ENCODE data around the gene GMIP.
A peak's percentile ranks its signal among the peaks of the same experiment; 100 is the strongest.
"Not testable (repeated sequence)": the region's sequence is repeated elsewhere in the genome, so short reads cannot be mapped to it uniquely, and the experiment has no call there.

Gene GMIP

DNA sequence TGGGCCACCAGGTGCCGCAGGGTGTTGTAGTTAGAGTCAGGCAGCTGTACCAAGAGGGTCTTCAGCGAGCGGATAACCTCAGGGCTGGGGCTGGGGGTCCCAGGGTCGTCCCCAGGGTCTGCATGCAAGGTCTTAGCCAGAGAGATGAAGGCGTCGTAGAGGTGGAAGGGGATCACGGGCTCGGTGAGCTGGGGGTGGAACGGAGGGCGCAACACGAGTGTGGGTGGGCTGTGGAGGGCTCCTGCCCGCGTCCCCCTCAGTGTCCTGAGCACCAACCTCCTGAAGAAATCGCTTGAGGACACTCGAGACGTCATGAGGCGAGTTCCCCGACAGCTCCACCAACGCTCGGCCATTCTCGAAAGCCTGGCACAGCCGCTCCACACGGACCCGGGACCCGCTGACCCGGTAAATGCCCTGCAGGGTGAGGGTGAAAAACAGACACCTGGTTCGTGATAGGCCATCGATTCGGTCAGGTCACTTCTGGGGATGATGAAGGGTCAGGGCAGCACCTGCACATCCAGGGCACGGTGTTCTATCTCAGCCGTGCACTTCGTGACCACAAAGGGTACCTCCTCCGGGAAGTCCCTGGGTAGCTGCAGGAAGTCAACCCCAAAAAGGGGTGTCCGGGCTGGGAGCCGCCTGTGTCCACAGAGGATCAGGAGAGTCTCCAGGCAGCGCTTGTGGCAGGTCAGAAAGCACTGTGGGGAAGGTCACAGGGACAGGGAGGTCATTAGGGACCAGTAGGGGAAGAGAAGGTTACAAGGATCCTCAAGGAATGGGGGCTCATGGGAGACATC is 8.7 kb downstream of the GMIP start:
- no peak for DNase-seq (ENCODE audit: low spot score)

- no peak for DNase-seq (ENCODE audit: low spot score)
Observed at GRCh38 chr19:19633711-19634515, 9.5 kb downstream of the GMIP start.

GRCh38 chr19:19632661-19633060 is 10.8 kb downstream of the GMIP start:
- DNase-seq (ENCODE audit: low spot score), result no peak

GRCh38 chr19:19631346-19631745 is 12.1 kb downstream of the GMIP start:
- no peak for DNase-seq (ENCODE audit: low spot score)

GRCh38 chr19:19630426-19630825 is 13.0 kb downstream of the GMIP start:
- no peak for DNase-seq (ENCODE audit: low spot score)

DNA sequence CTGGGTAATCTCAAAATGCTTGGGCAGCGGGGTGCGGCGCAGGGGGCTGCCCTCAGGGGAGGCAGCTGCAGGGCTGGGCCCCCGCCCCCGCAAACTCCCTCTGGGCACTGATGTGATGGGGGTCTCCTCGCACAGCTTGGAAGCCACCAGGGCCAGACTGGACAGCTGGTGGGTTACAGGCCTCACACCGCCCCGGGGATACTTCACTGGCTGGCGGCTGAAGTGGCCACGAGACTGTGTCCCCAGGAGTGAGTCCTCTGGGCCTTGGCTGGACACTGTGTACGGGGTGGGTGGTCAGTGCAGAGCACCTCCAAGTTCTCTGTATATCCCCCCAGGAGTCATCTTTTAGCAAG is 13.4 kb downstream of the GMIP start:
- no peak for DNase-seq (ENCODE audit: low spot score)

- DNase-seq (ENCODE audit: low spot score), result peak; percentile 83
Observed at GRCh38 chr19:19628501-19629134, 14.8 kb downstream of the GMIP start.

- DNase-seq (ENCODE audit: low spot score), result peak; percentile 78
Observed at GRCh38 chr19:19627621-19628500, 15.6 kb downstream of the GMIP start, which contains the start of gene LPAR2. Gene LPAR2, minus strand, starts transcription at chr19:19628220. Its CDS starts 945 bp downstream, at chr19:19627275.

DNA sequence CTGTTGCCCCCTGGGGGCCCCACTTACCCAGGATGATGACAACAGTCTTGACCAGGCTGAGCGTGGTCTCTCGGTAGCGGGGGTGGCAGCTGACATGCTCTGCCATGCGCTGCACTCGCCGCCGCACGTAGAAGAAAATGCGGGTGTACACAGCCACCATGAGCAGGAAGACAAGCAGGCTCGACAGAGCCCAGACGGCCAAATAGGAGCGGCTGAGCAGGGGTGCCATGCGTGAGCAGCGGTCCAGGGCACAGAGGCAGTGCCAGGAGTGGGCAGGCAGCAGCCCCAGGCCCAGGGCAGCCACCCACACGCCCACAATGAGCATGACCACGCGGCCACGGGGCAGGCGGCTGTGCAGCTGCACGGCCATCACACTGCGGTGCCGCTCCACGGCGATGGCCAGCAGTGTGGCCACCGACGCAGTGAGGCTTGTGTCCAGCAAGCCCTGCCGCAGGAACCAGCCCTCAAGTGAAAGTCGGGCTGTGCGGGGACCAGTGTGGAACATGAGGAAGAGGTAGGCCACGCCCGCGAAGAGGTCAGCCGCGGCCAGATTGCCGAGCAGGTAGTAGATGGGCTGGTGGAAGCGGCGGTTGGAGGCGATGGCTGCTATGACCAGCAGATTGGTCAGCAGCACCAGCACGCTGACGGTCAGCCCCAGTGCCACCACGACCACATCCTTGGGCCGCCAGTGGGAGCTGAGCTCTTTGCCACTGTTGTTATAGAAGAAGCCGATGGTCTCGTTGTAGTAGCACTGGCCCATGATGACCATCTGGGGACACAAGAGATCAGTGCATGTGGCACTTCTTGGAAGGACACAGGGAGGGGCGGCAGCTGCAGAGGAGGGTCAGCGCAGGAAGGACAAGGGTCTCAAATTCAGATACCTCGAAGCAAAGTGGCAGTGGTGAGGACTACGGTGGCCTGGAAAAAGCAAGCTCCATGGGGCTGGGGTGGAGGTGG is 16.7 kb downstream of the GMIP start:
- no peak for DNase-seq (ENCODE audit: low spot score)

DNA sequence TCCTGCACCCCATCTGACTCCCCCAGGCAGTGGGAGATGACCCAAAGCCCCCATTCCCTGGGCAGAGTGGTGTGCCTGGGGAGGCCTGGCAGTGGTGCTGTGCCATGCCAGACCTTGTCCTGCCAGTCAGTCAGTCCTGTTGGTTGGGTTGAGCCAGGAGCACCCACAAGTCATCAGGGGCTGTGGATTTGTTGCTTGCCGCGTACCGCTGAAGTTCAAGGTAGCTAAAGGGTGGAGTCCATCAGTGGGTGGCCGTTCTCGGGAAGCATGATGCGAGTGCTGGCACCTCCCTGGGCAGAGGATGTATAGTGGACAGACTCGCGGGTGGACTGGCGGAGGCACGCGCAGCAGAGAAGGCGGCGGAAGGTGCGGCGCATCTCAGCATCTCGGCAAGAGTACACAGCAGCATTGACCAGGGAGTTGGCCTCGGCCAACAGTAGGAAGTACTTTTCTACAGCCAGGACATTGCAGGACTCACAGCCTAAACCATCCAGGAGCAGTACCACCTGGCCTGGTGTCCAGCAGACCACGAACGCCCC is 19.4 kb downstream of the GMIP start:
- no peak for DNase-seq (ENCODE audit: low spot score)

DNA sequence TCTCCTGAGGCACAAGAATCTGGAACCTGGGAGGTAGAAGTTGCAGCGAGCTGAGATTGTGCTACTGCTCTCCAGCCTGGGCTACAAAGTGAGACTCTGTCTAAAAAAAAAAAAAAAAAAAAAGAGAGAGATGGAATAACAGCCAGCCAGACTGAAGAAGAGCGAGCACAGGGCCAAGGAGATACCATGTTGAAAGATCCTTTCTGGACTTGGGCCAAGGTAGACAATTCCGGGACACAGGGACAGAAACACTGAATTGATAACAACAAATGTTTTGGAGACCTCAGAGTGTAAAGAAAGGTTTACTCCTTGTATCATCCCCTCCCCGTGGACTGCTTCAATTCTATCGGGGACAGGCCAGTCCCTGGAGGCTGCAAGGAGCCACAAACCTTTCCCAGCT is 20.1 kb downstream of the GMIP start:
- DNase-seq (ENCODE audit: low spot score), result no peak

- DNase-seq (ENCODE audit: low spot score), result no peak
Observed at GRCh38 chr19:19619849-19620210, 23.6 kb downstream of the GMIP start.

DNA sequence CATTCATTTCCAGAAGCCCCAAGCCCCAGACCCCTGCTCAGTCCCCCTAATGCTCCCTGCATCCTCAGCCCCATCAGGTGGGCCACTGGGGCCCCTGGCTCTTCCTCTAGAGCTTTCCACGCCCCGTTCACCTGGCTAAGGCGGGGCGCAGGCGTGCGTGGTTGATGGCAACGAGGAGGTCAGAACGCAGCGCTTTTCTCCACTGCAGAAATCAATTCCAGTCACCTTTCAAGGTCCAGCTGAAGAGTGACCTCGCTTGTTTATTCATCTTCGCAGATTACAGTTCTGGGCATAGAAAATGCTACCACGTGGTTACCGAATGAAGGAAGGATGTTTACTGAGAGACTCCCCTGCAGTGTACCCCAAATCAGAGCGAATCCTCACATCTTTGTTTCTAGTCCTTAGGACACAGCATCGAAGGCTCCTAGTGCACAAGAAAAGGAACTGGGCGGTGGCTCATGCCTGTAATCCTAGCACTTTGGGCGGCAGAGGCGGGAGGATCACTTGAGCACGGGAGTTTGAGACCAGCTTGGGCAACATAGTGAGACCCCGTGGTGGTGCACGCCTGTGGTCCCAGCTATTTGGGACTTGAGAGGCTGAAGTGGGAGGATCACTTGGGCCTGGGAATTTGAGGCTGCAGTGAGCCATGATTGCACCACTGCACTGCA is 24.1 kb downstream of the GMIP start:
- no peak for DNase-seq (ENCODE audit: low spot score)

- DNase-seq (ENCODE audit: low spot score), result peak; percentile 92
Observed at GRCh38 chr19:19618219-19619051, 25.0 kb downstream of the GMIP start, which contains the start of gene PBX4. Gene PBX4, minus strand, starts transcription at chr19:19618687. Its CDS starts 58 bp downstream, at chr19:19618629.

GRCh38 chr19:19615086-19615485 is 28.4 kb downstream of the GMIP start:
- DNase-seq (ENCODE audit: low spot score), result peak; percentile 89

DNA sequence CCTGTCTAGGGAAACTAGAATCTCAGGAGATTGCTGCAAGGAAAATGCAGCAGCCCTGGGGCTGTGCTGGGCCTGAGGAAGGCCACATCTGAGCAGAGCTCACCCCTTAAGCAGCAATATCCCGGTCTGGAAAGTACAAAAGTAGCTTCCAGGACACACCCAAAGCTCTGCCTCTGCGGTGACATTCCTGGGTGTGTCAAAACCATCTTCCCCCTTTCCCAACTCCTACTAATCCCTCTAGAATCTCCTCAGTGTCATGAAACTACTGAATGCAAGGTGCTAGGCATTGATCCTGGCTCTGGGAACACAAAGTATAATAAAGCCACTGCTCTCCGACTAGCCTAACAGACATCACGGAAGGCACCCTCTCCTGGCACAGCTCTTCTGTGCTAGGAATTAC is 30.0 kb downstream of the GMIP start:
- DNase-seq (ENCODE audit: low spot score), result peak; percentile 58

- no peak for DNase-seq (ENCODE audit: low spot score)
Observed at GRCh38 chr19:19610376-19611202, 32.9 kb downstream of the GMIP start.

DNA sequence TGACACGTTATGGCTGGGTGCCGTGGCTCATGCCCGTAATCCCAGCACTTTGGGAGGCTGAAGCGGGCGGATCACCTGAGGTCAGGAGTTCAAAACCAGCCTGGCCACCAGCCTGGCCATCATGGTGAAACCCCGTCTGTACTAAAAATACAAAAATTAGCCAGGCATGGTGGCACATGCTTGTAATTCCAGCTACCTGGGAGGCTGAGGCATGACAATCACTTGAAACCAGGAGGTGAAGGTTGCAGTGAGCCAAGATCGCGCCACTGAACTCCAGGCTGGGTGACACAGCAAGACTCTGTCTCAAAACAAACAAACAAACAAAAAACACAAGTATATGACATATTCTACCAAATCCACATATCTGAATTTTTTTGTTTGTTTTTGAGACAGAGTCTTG is 36.8 kb downstream of the GMIP start:
- DNase-seq (ENCODE audit: low spot score), result not testable (repeated sequence)
